Stimulated activated CD4-positive, alpha-beta T cell treated with anti-CD3 and anti-CD28 coated beads, Interleukin-4, amount 100 ng/mL, for 1 hour (primary cell): ENCODE results near the gene KDELR3.

ENCODE experiments used
- DNase-seq: peaks from one replicate; pipeline ENCODE4 v3.0.0-alpha.2; 2020

Gene KDELR3

GRCh38 chr22:38440747-38441350 lies 27.0 kb upstream of the KDELR3 start:
- no peak for DNase-seq

- no peak for DNase-seq
These were observed 26.1 kb upstream of the KDELR3 start for GRCh38 chr22:38441620-38442287.

GRCh38 chr22:38442967-38443627 lies 24.8 kb upstream of the KDELR3 start:
- DNase-seq, result no peak

GRCh38 chr22:38443628-38444521 lies 24.0 kb upstream of the KDELR3 start:
- DNase-seq, result no peak

- no peak for DNase-seq
These were observed 23.1 kb upstream of the KDELR3 start for GRCh38 chr22:38444783-38445182.

GRCh38 chr22:38446018-38446601 lies 21.8 kb upstream of the KDELR3 start:
- no peak for DNase-seq

- no peak for DNase-seq
These were observed 18.8 kb upstream of the KDELR3 start for GRCh38 chr22:38448945-38449745.

- DNase-seq, result no peak
These were observed 18.1 kb upstream of the KDELR3 start for GRCh38 chr22:38449776-38450175.

- no peak for DNase-seq
These were observed 17.6 kb upstream of the KDELR3 start for GRCh38 chr22:38450234-38450797.

GRCh38 chr22:38451404-38451803 lies 16.5 kb upstream of the KDELR3 start:
- no peak for DNase-seq

- no peak for DNase-seq
These were observed 16.0 kb upstream of the KDELR3 start for GRCh38 chr22:38451864-38452263.

- DNase-seq, result no peak
These were observed 15.4 kb upstream of the KDELR3 start for GRCh38 chr22:38452373-38453065.

GRCh38 chr22:38453066-38453672 lies 14.7 kb upstream of the KDELR3 start:
- DNase-seq, result no peak

GRCh38 chr22:38453996-38454352 lies 13.9 kb upstream of the KDELR3 start:
- no peak for DNase-seq

GRCh38 chr22:38454353-38455075 lies 13.4 kb upstream of the KDELR3 start:
- peak; percentile 13 for DNase-seq

GRCh38 chr22:38455076-38455529 lies 12.8 kb upstream of the KDELR3 start, which contains the start of gene KCNJ4:
KCNJ4 (minus strand) TSS chr22:38455199; CDS start chr22:38428132, 27,067 bp downstream.
- no peak for DNase-seq

- DNase-seq, result peak; percentile 43
These were observed 12.2 kb upstream of the KDELR3 start for GRCh38 chr22:38455530-38456271.

GRCh38 chr22:38456272-38456835 lies 11.5 kb upstream of the KDELR3 start:
- DNase-seq, result no peak
